ENCODE results near the gene GABBR1.

DNA sequence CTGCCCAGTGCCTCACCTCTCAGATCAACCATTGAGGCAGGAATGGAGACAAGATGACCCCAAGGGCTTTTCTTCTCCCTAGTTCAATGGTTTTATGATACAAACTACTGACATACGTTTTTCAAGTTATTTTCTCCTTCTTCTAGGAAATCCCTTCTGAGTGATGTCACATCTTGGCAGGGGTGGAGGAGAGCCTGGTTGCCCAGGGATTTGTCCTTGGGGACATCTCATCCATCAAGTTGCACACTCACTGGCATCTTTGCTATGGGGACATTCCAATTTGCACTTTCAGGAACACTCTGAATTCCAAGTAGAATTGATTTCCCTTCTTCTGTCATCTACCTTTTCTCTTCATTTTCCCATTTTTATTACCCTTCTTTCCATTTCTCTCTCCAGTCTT is 38.0 kb upstream of the GABBR1 start:
- TF ChIP-seq CTCF (IDR thresholded peaks at IDR 0.05) (no peak), POLR2A (IDR thresholded peaks at IDR 0.05) (no peak)
